Measurements from ENCODE around the gene ZFP36. TPM values are rescaled to one million over a fixed set of nuclear protein-coding genes. Genes with fewer than 3 reads are reported as not detected.
A peak's percentile ranks its signal among the peaks of the same experiment; 100 is the strongest.

Gene ZFP36
- total RNA-seq, 4 donors from 2014 or later = 280 to 924 (median 309) TPM

- in situ Hi-C loops (cut with MboI; ENCODE audit: low pct_ligation_motif_present in 1 of 4, low pct_unique_long_range_greater_than_20kb in 1 of 4, low sequenced_read_pairs in 3 of 4) = no loop called here
- DNase-seq = peak; percentile 90
- intact Hi-C loops (cut with DNase I; ENCODE audit: low total_unique reads) = no loop called here
- Histone ChIP-seq H3K36me3 (no peaks in the 10 kb centered on the region), H3K4me1 (peaks cover 48 to 87% (median 77%) of the 10 kb centered on the region in 4 donors), H3K4me3 (peak overlapping the region in 1 of 4 donors; percentile 38), H3K27ac (peak overlapping the region; percentile 98 to 100 (median 99)), H3K9me3 (no peaks in the 10 kb centered on the region), H3K27me3 (no peaks in the 10 kb centered on the region)
- 18% methylated on average over 23 of the region's 25 CpGs; no CpG with 5 or more reads in 1 of the 2 donors for WGBS, 2 donors (ENCODE audit: low coverage in 1 of 2)
- TF ChIP-seq, protein P1, sequence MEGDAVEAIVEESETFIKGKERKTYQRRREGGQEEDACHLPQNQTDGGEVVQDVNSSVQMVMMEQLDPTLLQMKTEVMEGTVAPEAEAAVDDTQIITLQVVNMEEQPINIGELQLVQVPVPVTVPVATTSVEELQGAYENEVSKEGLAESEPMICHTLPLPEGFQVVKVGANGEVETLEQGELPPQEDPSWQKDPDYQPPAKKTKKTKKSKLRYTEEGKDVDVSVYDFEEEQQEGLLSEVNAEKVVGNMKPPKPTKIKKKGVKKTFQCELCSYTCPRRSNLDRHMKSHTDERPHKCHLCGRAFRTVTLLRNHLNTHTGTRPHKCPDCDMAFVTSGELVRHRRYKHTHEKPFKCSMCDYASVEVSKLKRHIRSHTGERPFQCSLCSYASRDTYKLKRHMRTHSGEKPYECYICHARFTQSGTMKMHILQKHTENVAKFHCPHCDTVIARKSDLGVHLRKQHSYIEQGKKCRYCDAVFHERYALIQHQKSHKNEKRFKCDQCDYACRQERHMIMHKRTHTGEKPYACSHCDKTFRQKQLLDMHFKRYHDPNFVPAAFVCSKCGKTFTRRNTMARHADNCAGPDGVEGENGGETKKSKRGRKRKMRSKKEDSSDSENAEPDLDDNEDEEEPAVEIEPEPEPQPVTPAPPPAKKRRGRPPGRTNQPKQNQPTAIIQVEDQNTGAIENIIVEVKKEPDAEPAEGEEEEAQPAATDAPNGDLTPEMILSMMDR (IDR thresholded peaks at IDR 0.05) = no peak
- TF ChIP-seq POLR2A (IDR thresholded peaks at IDR 0.05) = peak; percentile 87
- TF ChIP-seq POLR2AphosphoS5 (IDR thresholded peaks at IDR 0.05) = peak; percentile 69 to 90 (median 90)
- peak; percentile 85 for TF ChIP-seq EP300 (IDR thresholded peaks at IDR 0.05; ENCODE audit: low read depth)
Observed at GRCh38 chr19:39401549-39402345, 4.9 kb upstream of the ZFP36 start.

GRCh38 chr19:39402346-39403300, 4.0 kb upstream of the ZFP36 start:
- Histone ChIP-seq H3K9me3 (no peaks in the 10 kb centered on the region), H3K36me3 (peaks cover 0 to 3% (median under 1%) of the 10 kb centered on the region in 4 donors), H3K4me1 (peaks cover 48 to 82% (median 76%) of the 10 kb centered on the region in 4 donors), H3K27me3 (no peaks in the 10 kb centered on the region), H3K27ac (peak overlapping the region; percentile 98 to 100 (median 99)), H3K4me3 (peak overlapping the region; percentile 38 to 56 (median 46))
- 3% methylated on average over 57 of the region's 59 CpGs; no CpG with 5 or more reads in 1 of the 2 donors for WGBS, 2 donors (ENCODE audit: low coverage in 1 of 2)
- DNase-seq = peak; percentile 93
- TF ChIP-seq EP300 (IDR thresholded peaks at IDR 0.05; ENCODE audit: low read depth) = peak; percentile 90
- TF ChIP-seq, protein P1 (IDR thresholded peaks at IDR 0.05) = no peak
- peak; percentile 85 to 89 (median 87) for TF ChIP-seq POLR2AphosphoS5 (IDR thresholded peaks at IDR 0.05)
- peak; percentile 70 for TF ChIP-seq POLR2A (IDR thresholded peaks at IDR 0.05)
- intact Hi-C loops (cut with DNase I; ENCODE audit: low total_unique reads) = no loop called here
- in situ Hi-C loops (cut with MboI; ENCODE audit: low pct_ligation_motif_present in 1 of 4, low pct_unique_long_range_greater_than_20kb in 1 of 4, low sequenced_read_pairs in 3 of 4) = no loop called here

DNA sequence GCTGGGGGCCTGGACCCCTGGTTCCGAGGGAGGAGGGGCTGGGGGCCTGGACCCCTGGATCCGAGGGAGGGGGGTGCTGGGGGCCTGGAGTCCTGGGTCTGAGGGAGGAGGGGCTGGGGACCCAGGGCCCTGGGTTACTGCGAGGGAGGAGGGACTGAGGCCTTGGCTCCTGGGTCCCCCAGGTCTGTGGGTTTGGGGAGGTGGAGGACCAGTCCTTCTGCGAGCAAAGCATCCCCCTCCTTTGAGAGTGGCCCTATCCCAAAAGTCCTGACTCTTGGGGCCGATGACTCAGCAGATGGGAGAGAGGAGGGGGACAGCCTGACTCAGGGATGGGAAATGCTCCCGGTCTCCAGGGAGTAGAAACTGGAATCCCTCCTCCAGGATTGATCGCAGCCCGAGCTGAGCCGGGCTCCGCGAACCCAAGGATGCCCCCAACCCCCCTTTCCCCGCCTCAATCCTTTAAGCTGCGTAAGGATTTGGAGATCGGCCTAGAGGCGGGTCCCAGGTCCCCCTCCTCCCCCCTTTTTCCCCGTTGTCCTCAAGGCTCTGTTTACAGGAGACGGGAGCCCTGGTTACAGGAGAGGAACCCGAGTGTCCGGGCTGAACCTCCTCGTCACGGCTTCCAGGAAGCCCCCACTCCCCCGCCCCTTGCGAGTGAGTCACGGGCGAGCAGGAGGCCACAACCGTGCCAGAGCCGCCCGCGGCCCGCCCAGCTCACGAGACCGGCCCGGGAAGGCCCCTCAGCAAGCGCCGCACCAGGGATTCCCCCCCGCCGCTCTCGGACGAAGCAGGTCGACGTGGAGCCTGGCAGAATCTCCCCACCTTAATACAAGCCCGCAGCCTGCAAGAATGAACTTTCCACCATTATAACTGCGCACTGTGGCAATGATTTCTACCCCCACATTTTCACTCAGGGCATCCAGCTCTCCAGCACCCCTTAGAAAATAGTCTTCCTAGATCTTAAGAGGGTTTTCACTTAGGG, 3.0 kb upstream of the ZFP36 start:
- DNase-seq = peak; percentile 99
- Histone ChIP-seq H3K27me3 (no peaks in the 10 kb centered on the region), H3K4me3 (peak overlapping the region; percentile 38 to 56 (median 46)), H3K36me3 (peaks cover 0 to 13% (median 7%) of the 10 kb centered on the region in 4 donors), H3K27ac (peak overlapping the region; percentile 98 to 100 (median 99)), H3K9me3 (no peaks in the 10 kb centered on the region), H3K4me1 (peaks cover 39 to 72% (median 67%) of the 10 kb centered on the region in 4 donors)
- in situ Hi-C loops (cut with MboI; ENCODE audit: low pct_ligation_motif_present in 1 of 4, low pct_unique_long_range_greater_than_20kb in 1 of 4, low sequenced_read_pairs in 3 of 4) = no loop called here
- WGBS, 2 donors (ENCODE audit: low coverage in 1 of 2) = 1 to 5% methylated on average over 6 to 27 of the region's 43 CpGs
- TF ChIP-seq, protein P1 (IDR thresholded peaks at IDR 0.05) = no peak
- TF ChIP-seq POLR2A (IDR thresholded peaks at IDR 0.05) (peak; percentile 85), POLR2AphosphoS5 (IDR thresholded peaks at IDR 0.05) (peak; percentile 92 to 96 (median 95)), EP300 (IDR thresholded peaks at IDR 0.05; ENCODE audit: low read depth) (peak; percentile 99)
- intact Hi-C loops (cut with DNase I; ENCODE audit: low total_unique reads) = no loop called here
